IMR-90 (cell line): ENCODE results near the gene UNC13A. TPM values are rescaled to one million over a fixed set of nuclear protein-coding genes. Genes with fewer than 3 reads are reported as not detected.
A peak's percentile ranks its signal among the peaks of the same experiment; 100 is the strongest.

Source experiments
- ATAC-seq: fragments of 200-7000 bp; cut with Tn5 transposase; 2 replicates; pipeline ENCODE4 v1.9.1; 2020; ENCODE audit warnings: low read depth, mild to moderate bottlenecking, moderate library complexity
- BruUV-seq: library from RNA; stranded (reverse); fragments of 400-500 nt; replicated peaks from 2 replicates; lab custom pipeline; 2021; lab: Mats Ljungman, UMichigan
- CTCF ChIA-PET: fragments of 300-600 bp; formaldehyde crosslinking; extraction: SDS; loops from one replicate; lab custom pipeline; 2021; ENCODE audit warnings: antibody characterized with exemption; lab: Yijun Ruan, JAX
- POLR2A ChIA-PET: fragments of 300-600 bp; sonication (Branson Sonifier 250); formaldehyde crosslinking; loops from one replicate; lab custom pipeline; 2022; ENCODE audit warnings: antibody characterized with exemption; ENCODE audit not compliant: unreplicated experiment; lab: Charles Lee
- DNase-seq: peaks from one replicate; pipeline ENCODE4 v3.0.0; 2013
- H2AFZ ChIP-seq: replicated peaks from 2 replicates; pipeline ENCODE3; 2013; ENCODE audit warnings: low read length, mild to moderate bottlenecking; ENCODE audit not compliant: poor library complexity
- H2AK5ac ChIP-seq: 2 replicates; pipeline ENCODE4 v1.6.1; 2013; ENCODE audit warnings: low read depth, low read length, inconsistent platforms
- H2AK9ac ChIP-seq: replicated peaks from 2 replicates; pipeline ENCODE3; 2013; ENCODE audit warnings: mild to moderate bottlenecking, low read depth, low read length, moderate library complexity; ENCODE audit not compliant: poor library complexity
- H2BK120ac ChIP-seq: 2 replicates; pipeline ENCODE4 v1.6.1; 2013; ENCODE audit warnings: low read depth, low read length, inconsistent platforms
- H2BK15ac ChIP-seq: 3 replicates; pipeline ENCODE4 v1.6.1; 2013; ENCODE audit warnings: low read depth, low read length, inconsistent platforms
- H2BK20ac ChIP-seq: 2 replicates; pipeline ENCODE4 v1.6.1; 2013; ENCODE audit warnings: low read depth, mild to moderate bottlenecking, inconsistent platforms, low read length, moderate library complexity
- H2BK5ac ChIP-seq: 2 replicates; pipeline ENCODE4 v1.6.1; 2013; ENCODE audit warnings: mild to moderate bottlenecking, low read depth, low read length, inconsistent platforms; ENCODE audit not compliant: poor library complexity, severe bottlenecking
- H3K14ac ChIP-seq: replicated peaks from 2 replicates; pipeline ENCODE4 v1.6.1; 2013; ENCODE audit warnings: low read depth, low read length, inconsistent platforms
- H3K18ac ChIP-seq: 2 replicates; pipeline ENCODE4 v1.6.1; 2013; ENCODE audit warnings: low read depth, low read length, control low read depth
- H3K23ac ChIP-seq: 2 replicates; pipeline ENCODE4 v1.6.1; 2013; ENCODE audit warnings: low read depth, low read length, inconsistent platforms
- H3K27ac ChIP-seq: 2 replicates; pipeline ENCODE4 v1.5.1; 2013; ENCODE audit warnings: mild to moderate bottlenecking, control low read depth, low read length; ENCODE audit not compliant: insufficient read depth
- H3K27me3 ChIP-seq: 2 replicates; pipeline ENCODE4 v1.6.1; 2013; ENCODE audit warnings: low read length; ENCODE audit not compliant: control insufficient read depth, insufficient read depth
- H3K36me3 ChIP-seq: 2 replicates; pipeline ENCODE4 v1.6.1; 2013; ENCODE audit warnings: low read length, mixed read lengths; ENCODE audit not compliant: control insufficient read depth, insufficient read depth
- H3K4ac ChIP-seq: 2 replicates; pipeline ENCODE4 v1.6.1; 2013; ENCODE audit warnings: low read depth, low read length, inconsistent platforms
- H3K4me1 ChIP-seq: 2 replicates; pipeline ENCODE4 v1.6.1; 2013; ENCODE audit warnings: low read length, mixed read lengths; ENCODE audit not compliant: control insufficient read depth, insufficient read depth
- H3K4me2 ChIP-seq: 2 replicates; pipeline ENCODE4 v1.6.1; 2013; ENCODE audit warnings: low read depth, mild to moderate bottlenecking, control low read depth, low read length, moderate library complexity
- H3K4me3 ChIP-seq: 2 replicates; pipeline ENCODE4 v1.5.1; 2013; ENCODE audit warnings: low read depth, mild to moderate bottlenecking, control low read depth, low read length, moderate library complexity; ENCODE audit not compliant: insufficient read depth
- H3K56ac ChIP-seq: 2 replicates; pipeline ENCODE4 v1.6.1; 2013; ENCODE audit warnings: low read length, inconsistent platforms; ENCODE audit not compliant: insufficient read depth; ENCODE audit errors: extremely low read depth
- H3K79me1 ChIP-seq, 2 experiments: 2 replicates each; pipeline ENCODE4 v1.6.1; 2013; ENCODE audit warnings: low read length in 2 of 2, inconsistent platforms in 1 of 2, low read depth in 1 of 2
- H3K9ac ChIP-seq: 2 replicates; pipeline ENCODE4 v1.6.1; 2013; ENCODE audit warnings: low read depth, low read length, control low read depth
- H3K9me1 ChIP-seq: 2 replicates; pipeline ENCODE4 v1.6.1; 2013; ENCODE audit warnings: low read length, inconsistent platforms; ENCODE audit not compliant: insufficient read depth
- H3K9me3 ChIP-seq: 2 replicates; pipeline ENCODE4 v1.6.1; 2013; ENCODE audit warnings: low read length; ENCODE audit not compliant: control insufficient read depth, insufficient read depth
- H4K20me1 ChIP-seq: 2 replicates; pipeline ENCODE4 v1.6.1; 2013; ENCODE audit warnings: low read length, inconsistent platforms; ENCODE audit not compliant: insufficient read depth
- H4K5ac ChIP-seq: 2 replicates; pipeline ENCODE4 v1.6.1; 2013; ENCODE audit warnings: mild to moderate bottlenecking, low read depth, low read length, control low read depth
- H4K8ac ChIP-seq, 2 experiments: 2 replicates each; pipeline ENCODE4 v1.6.1; 2013; ENCODE audit warnings: low read depth in 2 of 2, low read length in 2 of 2, control low read depth in 1 of 2, inconsistent platforms in 1 of 2
- H4K91ac ChIP-seq: 2 replicates; pipeline ENCODE4 v1.6.1; 2013; ENCODE audit warnings: low read depth, low read length, inconsistent platforms; ENCODE audit not compliant: insufficient read depth
- MAFK ChIP-seq: IDR thresholded peaks from 2 replicates; pipeline ENCODE4 v1.6.1; 2012; ENCODE audit warnings: low read depth, low read length, improper control_type of control experiment
- WGBS, 2 experiments: methylation state at CpG; one replicate each; pipeline versions ENCODE4 v1.1.5 to v1.1.7; 2013; ENCODE audit warnings: missing lambda C conversion rate in 2 of 2; ENCODE audit not compliant: insufficient read length in 1 of 2; ENCODE audit errors: extremely low coverage in 2 of 2; 5-methylcytosine and 5-hydroxymethylcytosine counted together
- dilution Hi-C: fragments of 300-500 bp; cut with HindIII; formaldehyde crosslinking; loops from one replicate; pipeline ENCODE4 v1.14.3; 2018; ENCODE audit warnings: low sequenced_read_pairs; ENCODE audit not compliant: unreplicated experiment
- in situ Hi-C: fragments of 300-500 bp; cut with MboI; formaldehyde crosslinking; loops from 3 replicates; pipeline ENCODE4 v1.14.3; 2019; ENCODE audit warnings: low sequenced_read_pairs, inconsistent platforms, mixed read lengths
- intact Hi-C: fragments of 100-400 bp; cut with micrococcal nuclease; formaldehyde crosslinking; loops from 2 replicates; pipeline ENCODE4 v1.10.0; 2022
- polyA plus RNA-seq, 3 experiments: library from polyadenylated mRNA; depleted of rRNA; stranded (reverse); fragments of >200 nt; gene quantifications; 2 replicates each; pipeline ENCODE4 v1.2.3, GENCODE V29; 2012; ENCODE audit warnings: low replicate concordance in 1 of 3
- total RNA-seq: library from RNA; depleted of rRNA; stranded (reverse); fragments of >200 nt; gene quantifications from 2 replicates; pipeline ENCODE4 v1.2.3, GENCODE V29; 2012

The UNC13A gene
- total and polyA plus RNA-seq, 2 of the 4 experiments (the other 2 are of a cell fraction) = 0.18 to 0.22 TPM

DNA sequence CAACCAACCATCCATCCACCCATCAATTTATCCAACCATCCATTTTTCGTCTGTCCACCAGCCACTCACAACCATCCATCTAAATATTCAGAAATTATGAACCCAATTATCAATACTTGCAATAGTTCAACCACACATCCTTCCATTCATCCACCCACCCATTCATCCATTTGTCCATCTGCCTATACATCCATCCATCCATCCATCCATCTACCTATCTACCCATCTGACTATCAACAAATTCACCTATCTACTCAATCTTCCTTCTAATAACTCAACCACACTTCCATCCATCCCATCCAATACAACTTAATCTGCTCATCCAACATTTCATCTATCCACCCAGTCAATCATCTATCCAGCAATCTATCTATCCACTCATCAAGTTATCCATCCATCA is 46.3 kb downstream of the UNC13A start:
- H2AFZ ChIP-seq = no peak overlapping the region
- intact Hi-C loops = no loop called here
- no peak overlapping the region for H2AK9ac ChIP-seq
- H3K27ac ChIP-seq = no peak overlapping the region
- no peak overlapping the region for H3K56ac ChIP-seq
- no peak overlapping the region for H2AK5ac ChIP-seq
- H2BK5ac ChIP-seq = peak overlapping the region; percentile 76
- H3K9me1 ChIP-seq = no peaks in the 10 kb centered on the region
- H4K8ac ChIP-seq = no peak overlapping the region
- peaks cover 6% of the 10 kb centered on the region; the same call in 1 of the 2 replicates for H3K27me3 ChIP-seq
- H2BK120ac ChIP-seq = no peak overlapping the region
- no peak overlapping the region for H4K91ac ChIP-seq
- BruUV-seq = no TSS peak
- H3K9me3 ChIP-seq = no peaks in the 10 kb centered on the region
- H3K79me1 ChIP-seq = no peaks in the 10 kb centered on the region
- H4K5ac ChIP-seq = no peak overlapping the region
- ChIA-PET CTCF (no interaction called here), POLR2A (no interaction called here)
- no peaks in the 10 kb centered on the region for H3K36me3 ChIP-seq
- H3K4me1 ChIP-seq = no peaks in the 10 kb centered on the region
- H2BK20ac ChIP-seq = no peak overlapping the region
- H2BK15ac ChIP-seq = no peak overlapping the region
- DNase-seq = no peak
- H3K9ac ChIP-seq = no peak overlapping the region
- H3K4me3 ChIP-seq = no peak overlapping the region
- H3K18ac ChIP-seq = no peak overlapping the region
- no peak for TF ChIP-seq MAFK
- 7 to 100% methylated on average over 1 of the region's 1 CpG for WGBS, 2 experiments
- ATAC-seq = no peak
- H3K14ac ChIP-seq = no peak overlapping the region
- no peak overlapping the region for H3K4me2 ChIP-seq
- dilution Hi-C loops = no loop called here
- no peaks in the 10 kb centered on the region for H4K20me1 ChIP-seq
- no peak overlapping the region for H3K23ac ChIP-seq
- in situ Hi-C loops = no loop called here
- H3K4ac ChIP-seq = no peak overlapping the region
